ENCODE data around the gene TIGD1. TPM values are rescaled to one million over a fixed set of nuclear protein-coding genes. Genes with fewer than 3 reads are reported as not detected.

The TIGD1 gene
- total and polyA plus RNA-seq, 2 donors from 2014 or later: 4.8 to 7.0 TPM

DNA sequence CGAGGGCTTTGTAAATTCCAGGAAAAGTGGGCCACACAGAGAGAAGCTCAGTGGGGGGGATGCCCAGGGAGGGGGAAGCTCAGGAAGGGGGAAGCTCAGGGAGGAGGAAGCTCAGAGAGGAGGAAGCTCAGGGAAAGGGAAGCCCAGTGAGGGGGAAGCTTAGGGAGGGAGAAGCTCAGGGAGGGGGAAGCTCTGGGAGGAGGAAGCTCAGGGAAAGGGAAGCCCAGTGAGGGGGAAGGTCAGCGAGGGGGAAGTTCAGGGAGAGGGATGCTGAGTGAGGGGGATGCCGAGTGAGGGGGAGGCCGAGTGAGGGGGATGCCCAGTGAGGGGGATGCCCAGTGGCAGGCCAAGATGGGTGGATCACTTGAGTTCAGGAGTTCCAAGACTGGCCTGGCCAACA is 11.7 kb downstream of the TIGD1 start:
- Histone ChIP-seq H3K4me1 (ENCODE audit: control insufficient read depth in 2 of 3, insufficient read depth in 2 of 3, low read depth in 1 of 3, low read length in 3 of 3) (no peaks in the 10 kb centered on the region), H3K4me3 (ENCODE audit: low read length in 3 of 3) (no peak overlapping the region), H3K27me3 (ENCODE audit: control insufficient read depth, insufficient read depth, low read length) (no peaks in the 10 kb centered on the region), H3K27ac (ENCODE audit: low read depth in 2 of 2, low read length in 2 of 2) (no peak overlapping the region), H3K36me3 (ENCODE audit: control insufficient read depth in 2 of 3, insufficient read depth in 3 of 3, low read length in 3 of 3) (no peaks in the 10 kb centered on the region), H3K9ac (ENCODE audit: low read length in 3 of 3) (no peak overlapping the region), H3K9me3 (ENCODE audit: control insufficient read depth in 2 of 3, insufficient read depth in 1 of 3, low read length in 3 of 3) (peaks cover 0 to 5% (median 0%) of the 10 kb centered on the region in 3 donors)
- FAIRE-seq (no peak), DNase-seq (peak in 2 of 5 donors; percentile 26 to 58)
- intact Hi-C loops (cut with DNase I): no loop called here
- TF ChIP-seq, protein P1, sequence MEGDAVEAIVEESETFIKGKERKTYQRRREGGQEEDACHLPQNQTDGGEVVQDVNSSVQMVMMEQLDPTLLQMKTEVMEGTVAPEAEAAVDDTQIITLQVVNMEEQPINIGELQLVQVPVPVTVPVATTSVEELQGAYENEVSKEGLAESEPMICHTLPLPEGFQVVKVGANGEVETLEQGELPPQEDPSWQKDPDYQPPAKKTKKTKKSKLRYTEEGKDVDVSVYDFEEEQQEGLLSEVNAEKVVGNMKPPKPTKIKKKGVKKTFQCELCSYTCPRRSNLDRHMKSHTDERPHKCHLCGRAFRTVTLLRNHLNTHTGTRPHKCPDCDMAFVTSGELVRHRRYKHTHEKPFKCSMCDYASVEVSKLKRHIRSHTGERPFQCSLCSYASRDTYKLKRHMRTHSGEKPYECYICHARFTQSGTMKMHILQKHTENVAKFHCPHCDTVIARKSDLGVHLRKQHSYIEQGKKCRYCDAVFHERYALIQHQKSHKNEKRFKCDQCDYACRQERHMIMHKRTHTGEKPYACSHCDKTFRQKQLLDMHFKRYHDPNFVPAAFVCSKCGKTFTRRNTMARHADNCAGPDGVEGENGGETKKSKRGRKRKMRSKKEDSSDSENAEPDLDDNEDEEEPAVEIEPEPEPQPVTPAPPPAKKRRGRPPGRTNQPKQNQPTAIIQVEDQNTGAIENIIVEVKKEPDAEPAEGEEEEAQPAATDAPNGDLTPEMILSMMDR (IDR thresholded peaks at IDR 0.05; ENCODE audit: borderline replicate concordance, extremely low read depth, insufficient read depth): no peak

DNA sequence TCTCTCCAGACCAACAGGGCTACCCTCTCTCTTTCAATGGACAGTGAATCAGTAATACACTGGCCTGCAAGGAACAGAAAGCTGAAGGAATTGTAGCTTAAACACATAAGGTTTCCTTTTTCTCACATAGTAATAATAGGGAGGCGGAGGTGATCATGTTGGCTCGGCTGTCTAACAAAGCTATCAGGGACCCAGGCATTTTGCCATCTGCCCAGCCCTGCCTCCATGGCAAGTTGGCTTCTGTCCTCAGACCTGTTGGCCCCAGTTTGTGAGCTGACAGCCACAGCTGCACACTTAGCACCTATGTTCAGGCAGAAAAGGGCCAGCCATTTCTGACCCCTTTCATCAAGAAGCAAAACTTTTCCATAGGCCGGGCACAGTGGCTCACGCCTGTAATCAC is 12.9 kb downstream of the TIGD1 start:
- DNase-seq (peak in 1 of 5 donors; percentile 40), FAIRE-seq (no peak)
- Histone ChIP-seq H3K36me3 (ENCODE audit: control insufficient read depth in 2 of 3, insufficient read depth in 3 of 3, low read length in 3 of 3) (no peaks in the 10 kb centered on the region), H3K27me3 (ENCODE audit: control insufficient read depth, insufficient read depth, low read length) (no peaks in the 10 kb centered on the region), H3K27ac (ENCODE audit: low read depth in 2 of 2, low read length in 2 of 2) (no peak overlapping the region), H3K4me3 (ENCODE audit: low read length in 3 of 3) (no peak overlapping the region), H3K4me1 (ENCODE audit: control insufficient read depth in 2 of 3, insufficient read depth in 2 of 3, low read depth in 1 of 3, low read length in 3 of 3) (no peaks in the 10 kb centered on the region), H3K9ac (ENCODE audit: low read length in 3 of 3) (no peak overlapping the region), H3K9me3 (ENCODE audit: control insufficient read depth in 2 of 3, insufficient read depth in 1 of 3, low read length in 3 of 3) (peaks cover 0 to 5% (median 0%) of the 10 kb centered on the region in 3 donors)
- TF ChIP-seq, protein P1 (IDR thresholded peaks at IDR 0.05; ENCODE audit: borderline replicate concordance, extremely low read depth, insufficient read depth): no peak
- intact Hi-C loops (cut with DNase I): no loop called here

DNA sequence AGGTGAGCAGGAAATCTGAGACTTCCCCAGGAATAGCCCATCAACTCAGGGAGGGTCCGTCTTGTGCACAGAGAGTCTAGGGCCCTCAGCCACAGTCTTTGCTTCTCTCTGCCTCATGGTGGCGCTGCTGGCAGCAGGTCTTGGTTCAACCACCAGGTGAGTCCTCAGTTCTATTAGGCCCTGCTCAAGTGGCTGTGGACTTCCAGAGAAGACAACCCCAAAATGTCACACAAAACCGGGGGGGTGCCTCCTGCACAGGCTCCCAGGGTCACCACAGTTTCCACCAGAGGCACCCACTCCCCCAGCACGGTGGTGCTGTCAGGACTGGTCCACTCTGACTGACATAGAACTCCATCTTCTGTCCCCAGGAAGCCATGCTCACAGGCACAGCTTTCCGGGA is 13.3 kb downstream of the TIGD1 start:
- Histone ChIP-seq H3K36me3 (ENCODE audit: control insufficient read depth in 2 of 3, insufficient read depth in 3 of 3, low read length in 3 of 3) (no peaks in the 10 kb centered on the region), H3K4me3 (ENCODE audit: low read length in 3 of 3) (no peak overlapping the region), H3K27me3 (ENCODE audit: control insufficient read depth, insufficient read depth, low read length) (no peaks in the 10 kb centered on the region), H3K4me1 (ENCODE audit: control insufficient read depth in 2 of 3, insufficient read depth in 2 of 3, low read depth in 1 of 3, low read length in 3 of 3) (no peaks in the 10 kb centered on the region), H3K9ac (ENCODE audit: low read length in 3 of 3) (no peak overlapping the region), H3K9me3 (ENCODE audit: control insufficient read depth in 2 of 3, insufficient read depth in 1 of 3, low read length in 3 of 3) (peaks cover 0 to 5% (median 0%) of the 10 kb centered on the region in 3 donors), H3K27ac (ENCODE audit: low read depth in 2 of 2, low read length in 2 of 2) (no peak overlapping the region)
- no peak for FAIRE-seq
- intact Hi-C loops (cut with DNase I): no loop called here
- TF ChIP-seq, protein P1 (IDR thresholded peaks at IDR 0.05; ENCODE audit: borderline replicate concordance, extremely low read depth, insufficient read depth): peak; percentile 29
- DNase-seq: peak in 2 of 5 donors; percentile 37 to 53

Measured in kidney (tissue), 14 donors.